ENCODE measurements around the gene SLC25A23.

- TF ChIP-seq POLR2A (IDR thresholded peaks at IDR 0.05) (no peak), CTCF (IDR thresholded peaks at IDR 0.05) (no peak)
Measured at GRCh38 chr19:6489278-6490061, 29.9 kb upstream of the SLC25A23 start.
